ENCODE results near the gene LRRN4CL. TPM values are rescaled to one million over a fixed set of nuclear protein-coding genes. Genes with fewer than 3 reads are reported as not detected.

The LRRN4CL gene
- polyA plus RNA-seq, 6 donors from 2014 or later = not detected

DNA sequence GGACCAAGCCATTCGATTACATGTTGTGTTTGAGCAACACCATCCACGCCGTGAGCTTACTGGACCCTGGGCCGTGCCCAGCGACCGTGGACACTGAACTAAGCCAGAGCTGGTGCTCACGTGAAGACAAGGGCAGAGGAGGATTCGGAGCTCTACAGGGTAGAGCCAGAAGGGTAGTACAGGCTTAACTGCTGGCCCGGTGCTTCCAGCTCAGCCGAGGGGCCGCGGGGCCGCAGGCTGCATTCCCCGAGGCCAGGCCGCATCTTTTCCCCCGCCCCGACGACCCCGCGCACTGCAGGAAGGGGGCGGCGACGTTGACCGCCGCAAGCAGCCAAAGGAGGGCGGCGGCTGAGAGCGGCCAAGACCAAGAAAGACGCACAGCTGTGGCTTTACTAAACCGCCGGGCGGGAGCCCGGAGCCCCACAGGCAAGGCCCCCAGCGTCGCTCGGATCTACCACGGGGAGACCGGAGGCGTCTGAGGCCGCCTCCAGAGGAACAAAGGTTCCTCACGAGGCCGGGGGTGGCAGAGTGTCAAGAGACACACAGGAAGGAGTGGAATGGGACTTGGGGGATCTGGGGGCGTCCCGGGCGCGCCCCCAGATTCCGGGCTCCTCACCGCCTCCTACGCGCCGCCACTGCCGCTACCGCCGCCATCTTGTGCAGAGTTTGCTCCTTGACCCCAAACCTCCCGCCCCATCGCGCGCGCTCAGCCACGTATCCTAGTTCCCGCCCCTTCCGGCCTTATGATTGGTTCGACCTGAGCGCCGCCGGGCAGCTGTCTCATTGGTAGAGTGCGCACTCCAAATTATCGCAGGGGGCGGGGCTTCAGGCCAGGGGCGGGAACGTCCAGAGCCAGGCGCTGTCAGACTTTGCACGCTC is 43.1 kb downstream of the LRRN4CL start, which contains the start of gene GANAB:
Gene GANAB, minus strand, starts transcription at position 668 of the 879 bp plus-strand sequence. Its CDS starts 14 bp downstream, at position 654.
- ATAC-seq (ENCODE audit: low read depth in 2 of 2) (peak; percentile 99), DNase-seq (peak; percentile 97)
- Mint-ChIP-seq H3K9me3 (no peaks in the 10 kb centered on the region), H3K4me1 (peaks cover 12 to 31% (median 28%) of the 10 kb centered on the region in 3 donors), H3K36me3 (no peaks in the 10 kb centered on the region), H3K27me3 (no peaks in the 10 kb centered on the region), H3K27ac (peak within 1 kb of the TSS; percentile 89 to 98 (median 95)), H3K4me3 (peak within 1 kb of the TSS; percentile 77 to 97 (median 94))

GRCh38 chr11:62645671-62645945 is 43.7 kb downstream of the LRRN4CL start:
- peaks cover 16 to 34% (median 28%) of the 10 kb centered on the region in 3 donors for H3K4me1 Mint-ChIP-seq
- H3K27ac Mint-ChIP-seq = peak overlapping the region; percentile 63 to 97 (median 94)
- H3K27me3 Mint-ChIP-seq = no peaks in the 10 kb centered on the region
- peak overlapping the region; percentile 77 to 97 (median 94) for H3K4me3 Mint-ChIP-seq
- ATAC-seq (ENCODE audit: low read depth in 2 of 2) (no peak), DNase-seq (no peak)
- no peaks in the 10 kb centered on the region for H3K36me3 Mint-ChIP-seq
- H3K9me3 Mint-ChIP-seq = no peaks in the 10 kb centered on the region

- peak overlapping the region in 6 of 8 donors; percentile 26 to 93 (median 62) for H3K4me3 Mint-ChIP-seq
- H3K27me3 Mint-ChIP-seq = no peaks in the 10 kb centered on the region
- DNase-seq (no peak), ATAC-seq (ENCODE audit: low read depth in 2 of 2) (no peak)
- peaks cover 21 to 46% (median 31%) of the 10 kb centered on the region in 3 donors for H3K4me1 Mint-ChIP-seq
- no peaks in the 10 kb centered on the region for H3K9me3 Mint-ChIP-seq
- H3K27ac Mint-ChIP-seq = peak overlapping the region in 2 of 6 donors; percentile 49 to 93
- H3K36me3 Mint-ChIP-seq = peaks cover 0 to 6% of the 10 kb centered on the region in 2 donors
Observed at GRCh38 chr11:62644220-62644619, 45.1 kb downstream of the LRRN4CL start.

Other genes starting within 250 kb of the LRRN4CL start
- 10 to 100 TPM in 5 of 6 donors, 1 to 10 TPM in 1; 2.0 to 45.3 (median 15.9) TPM for gene AHNAK, start 142.7 kb downstream of the LRRN4CL start, polyA plus RNA-seq (ENCODE audit: low read depth in 6 of 6)
- 1,000 to 10,000 TPM; 1,313 to 1,862 (median 1,450) TPM for gene EEF1G, start 115.6 kb downstream of the LRRN4CL start, polyA plus RNA-seq (ENCODE audit: low read depth in 6 of 6)
- gene TUT1, start 98.0 kb downstream of the LRRN4CL start, polyA plus RNA-seq (ENCODE audit: low read depth in 6 of 6) = 10 to 100 TPM; 12.7 to 20.8 (median 16.2) TPM
- gene MTA2, start 87.7 kb downstream of the LRRN4CL start, polyA plus RNA-seq (ENCODE audit: low read depth in 6 of 6) = 10 to 100 TPM in 5 of 6 donors, 1 to 10 TPM in 1; 3.4 to 27.5 (median 17.8) TPM
- gene EML3, start 76.8 kb downstream of the LRRN4CL start, polyA plus RNA-seq (ENCODE audit: low read depth in 6 of 6) = 10 to 100 TPM in 5 of 6 donors, 1 to 10 TPM in 1; 9.7 to 15.5 (median 12.5) TPM
- gene ROM1, start 76.3 kb downstream of the LRRN4CL start, polyA plus RNA-seq (ENCODE audit: low read depth in 6 of 6) = 1 to 10 TPM in 1 of 6 donors, under 1 TPM in 4, not detected in 1; 0.55 to 1.6 (median 0.66) TPM
- gene B3GAT3, start 67.5 kb downstream of the LRRN4CL start, polyA plus RNA-seq (ENCODE audit: low read depth in 6 of 6) = 10 to 100 TPM; 26.1 to 43.9 (median 30.8) TPM
- 100 to 1,000 TPM; 140 to 158 (median 149) TPM for gene GANAB, start 42.9 kb downstream of the LRRN4CL start, polyA plus RNA-seq (ENCODE audit: low read depth in 6 of 6)
- 10 to 100 TPM; 18.3 to 40.1 (median 28.7) TPM for gene INTS5, start 36.2 kb downstream of the LRRN4CL start, polyA plus RNA-seq (ENCODE audit: low read depth in 6 of 6)
- 10 to 100 TPM; 37.9 to 89.1 (median 77.2) TPM for gene C11orf98, start 24.3 kb downstream of the LRRN4CL start, polyA plus RNA-seq (ENCODE audit: low read depth in 6 of 6)
- 1 to 10 TPM; 2.1 to 8.4 (median 4.8) TPM for gene CSKMT, start 24.2 kb downstream of the LRRN4CL start, polyA plus RNA-seq (ENCODE audit: low read depth in 6 of 6)
- 10 to 100 TPM in 5 of 6 donors, 1 to 10 TPM in 1; 7.7 to 11.4 (median 10.4) TPM for gene UQCC3, start 17.9 kb downstream of the LRRN4CL start, polyA plus RNA-seq (ENCODE audit: low read depth in 6 of 6)
- gene LBHD1, start 17.3 kb downstream of the LRRN4CL start, polyA plus RNA-seq (ENCODE audit: low read depth in 6 of 6) = 10 to 100 TPM in 1 of 6 donors, 1 to 10 TPM in 5; 3.5 to 12.4 (median 5.1) TPM
- gene UBXN1, start 10.5 kb downstream of the LRRN4CL start, polyA plus RNA-seq (ENCODE audit: low read depth in 6 of 6) = 100 to 1,000 TPM; 150 to 226 (median 216) TPM
- 10 to 100 TPM; 49.6 to 98.5 (median 57.6) TPM for gene BSCL2, start 17.9 kb upstream of the LRRN4CL start, polyA plus RNA-seq (ENCODE audit: low read depth in 6 of 6)
- gene GNG3, start 18.1 kb upstream of the LRRN4CL start, polyA plus RNA-seq (ENCODE audit: low read depth in 6 of 6) = 10 to 100 TPM in 4 of 6 donors, 1 to 10 TPM in 2; 5.3 to 21.2 (median 16.9) TPM
- gene HNRNPUL2, start 37.9 kb upstream of the LRRN4CL start, polyA plus RNA-seq (ENCODE audit: low read depth in 6 of 6) = 1 to 10 TPM in 4 of 6 donors, under 1 TPM in 2; 0.61 to 2.9 (median 1.1) TPM
- gene TTC9C, start 39.0 kb upstream of the LRRN4CL start, polyA plus RNA-seq (ENCODE audit: low read depth in 6 of 6) = 10 to 100 TPM; 12.1 to 45.9 (median 21.6) TPM
- 10 to 100 TPM in 1 of 6 donors, 1 to 10 TPM in 5; 3.7 to 12.9 (median 6.4) TPM for gene ZBTB3, start 64.6 kb upstream of the LRRN4CL start, polyA plus RNA-seq (ENCODE audit: low read depth in 6 of 6)
- gene POLR2G, start 72.0 kb upstream of the LRRN4CL start, polyA plus RNA-seq (ENCODE audit: low read depth in 6 of 6) = 100 to 1,000 TPM; 249 to 395 (median 290) TPM
- gene TAF6L, start 81.9 kb upstream of the LRRN4CL start, polyA plus RNA-seq (ENCODE audit: low read depth in 6 of 6) = 10 to 100 TPM in 2 of 6 donors, 1 to 10 TPM in 4; 8.3 to 14.3 (median 9.5) TPM
- 100 to 1,000 TPM; 145 to 275 (median 160) TPM for gene TMEM179B, start 97.9 kb upstream of the LRRN4CL start, polyA plus RNA-seq (ENCODE audit: low read depth in 6 of 6)
- gene TMEM223, start 102.5 kb upstream of the LRRN4CL start, polyA plus RNA-seq (ENCODE audit: low read depth in 6 of 6) = 10 to 100 TPM; 28.9 to 52.5 (median 45.3) TPM
- gene NXF1, start 115.9 kb upstream of the LRRN4CL start, polyA plus RNA-seq (ENCODE audit: low read depth in 6 of 6) = 100 to 1,000 TPM in 2 of 6 donors, 10 to 100 TPM in 4; 60.9 to 121 (median 90.6) TPM
- 10 to 100 TPM; 46.4 to 64.2 (median 51.5) TPM for gene STX5, start 142.5 kb upstream of the LRRN4CL start, polyA plus RNA-seq (ENCODE audit: low read depth in 6 of 6)
- 1 to 10 TPM in 5 of 6 donors, not detected in 1; 2.3 to 7.0 (median 3.7) TPM for gene TEX54, start 143.3 kb upstream of the LRRN4CL start, polyA plus RNA-seq (ENCODE audit: low read depth in 6 of 6)
- 10 to 100 TPM; 42.0 to 77.0 (median 54.6) TPM for gene WDR74, start 150.1 kb upstream of the LRRN4CL start, polyA plus RNA-seq (ENCODE audit: low read depth in 6 of 6)
- gene SLC3A2, start 191.4 kb upstream of the LRRN4CL start, polyA plus RNA-seq (ENCODE audit: low read depth in 6 of 6) = 100 to 1,000 TPM in 2 of 6 donors, 10 to 100 TPM in 4; 63.1 to 135 (median 81.1) TPM
- gene CHRM1, start 231.8 kb upstream of the LRRN4CL start, polyA plus RNA-seq (ENCODE audit: low read depth in 6 of 6) = not detected

Measured in naive B cell (primary cell).